Activated T-cell treated with anti-CD3 and anti-CD28 coated beads, Interleukin-2, amount 50 U/mL, for 72 hours (primary cell): ENCODE results near the gene SENP1. TPM values are rescaled to one million over a fixed set of nuclear protein-coding genes. Genes with fewer than 3 reads are reported as not detected.

ENCODE experiments used
- ATAC-seq, 2 donors: fragments of 150-1000 bp; cut with Tn5 transposase; replicated peaks in 1 of 2; 2 replicates each; pipeline ENCODE4 v1.10.0; 2021; ENCODE audit warnings: moderate library complexity in 2 of 2, mild to moderate bottlenecking in 1 of 2
- DNase-seq, 2 donors: peaks; one replicate each; pipeline ENCODE4 v3.0.0; 2021 to 2022; ENCODE audit warnings: mixed read lengths in 1 of 2
- H3K27ac Mint-ChIP-seq: one replicate; pipeline ENCODE4 v1.8.0; 2022; ENCODE audit warnings: mild to moderate bottlenecking, moderate library complexity, mixed read lengths
- H3K27me3 Mint-ChIP-seq: one replicate; pipeline ENCODE4 v1.8.0; 2022; ENCODE audit warnings: low read depth, mixed read lengths
- H3K36me3 Mint-ChIP-seq, 2 donors: one replicate each; pipeline ENCODE4 v1.8.0; 2022; ENCODE audit warnings: mixed read lengths in 2 of 2, mild to moderate bottlenecking in 1 of 2; ENCODE audit not compliant: insufficient read depth in 2 of 2
- H3K4me1 Mint-ChIP-seq: one replicate; pipeline ENCODE4 v1.8.0; 2022; ENCODE audit warnings: low read depth, mixed read lengths
- H3K4me3 Mint-ChIP-seq, 2 donors: one replicate each; pipeline ENCODE4 v1.8.0; 2022; ENCODE audit warnings: mild to moderate bottlenecking in 2 of 2, mixed read lengths in 2 of 2, moderate library complexity in 2 of 2
- H3K9me3 Mint-ChIP-seq, 2 donors: one replicate each; pipeline ENCODE4 v1.8.0; 2022; ENCODE audit warnings: mixed read lengths in 2 of 2
- total RNA-seq, 2 donors: library from RNA; stranded (reverse); gene quantifications; one replicate each; pipeline ENCODE4 v1.2.3, GENCODE V29; 2022

SENP1 gene
- total RNA-seq, 2 donors from 2014 or later, result 58.4 to 68.7 TPM

DNA sequence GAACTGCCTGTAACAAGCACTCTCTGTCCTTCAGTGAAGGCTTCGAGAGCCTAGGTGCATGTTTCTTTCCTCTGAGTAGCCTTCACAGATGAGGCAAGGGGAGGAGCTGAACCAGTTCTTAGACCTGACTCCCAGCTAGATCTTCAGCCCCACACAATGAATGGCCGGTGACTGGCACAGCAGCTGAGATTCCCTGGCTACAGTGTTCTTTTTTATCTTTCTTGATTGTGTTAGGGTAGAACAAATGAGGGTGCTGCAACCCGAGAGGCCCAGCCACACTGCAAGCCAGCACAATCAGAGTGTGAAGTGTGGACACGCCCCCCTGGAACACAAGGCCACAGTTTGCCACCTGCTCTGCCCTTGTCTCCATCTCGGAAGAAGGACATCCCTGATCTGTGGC lies 82.5 kb downstream of the SENP1 start:
- ATAC-seq, result no peak
- Mint-ChIP-seq H3K27ac (no peak overlapping the region), H3K9me3 (no peaks in the 10 kb centered on the region), H3K36me3 (no peaks in the 10 kb centered on the region), H3K4me3 (no peak overlapping the region), H3K27me3 (peaks cover 29% of the 10 kb centered on the region), H3K4me1 (no peaks in the 10 kb centered on the region)
- no peak for DNase-seq

DNA sequence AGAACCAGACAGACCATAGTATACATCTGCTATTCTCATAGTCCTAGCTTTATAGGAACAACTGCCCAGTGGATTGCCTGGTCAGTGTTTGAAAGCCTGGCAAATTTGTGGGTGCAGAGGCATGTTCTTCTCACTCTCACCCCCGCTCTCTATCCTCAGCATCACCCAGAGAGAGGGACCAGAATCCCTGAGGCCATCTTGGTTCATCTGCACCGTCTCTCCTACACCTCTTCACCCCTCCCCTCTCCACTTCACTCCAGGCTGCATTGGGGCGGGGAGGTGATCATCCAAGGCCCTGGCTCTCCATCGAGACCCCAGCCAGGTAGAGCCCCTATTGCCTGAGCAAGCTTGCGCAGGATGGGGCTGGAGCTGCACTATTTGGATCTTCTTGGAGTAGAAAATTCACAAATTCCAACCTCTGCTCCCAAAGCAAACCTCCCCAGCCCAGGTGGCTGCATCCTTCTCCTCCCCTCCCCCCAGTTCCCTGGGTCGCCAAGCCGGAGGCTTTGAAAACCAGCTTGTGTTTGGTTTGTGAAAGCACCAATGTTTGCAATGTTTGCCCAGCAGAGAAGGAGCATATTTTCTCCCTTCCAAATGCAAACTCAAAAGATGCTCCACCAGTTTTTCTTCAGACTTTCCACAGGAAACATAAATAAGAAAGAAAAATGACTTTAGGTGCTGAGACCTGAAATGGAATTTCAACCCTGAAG lies 83.0 kb downstream of the SENP1 start:
- peaks cover 32% of the 10 kb centered on the region for H3K27me3 Mint-ChIP-seq
- no peaks in the 10 kb centered on the region for H3K9me3 Mint-ChIP-seq
- no peaks in the 10 kb centered on the region for H3K4me1 Mint-ChIP-seq
- H3K36me3 Mint-ChIP-seq, result no peaks in the 10 kb centered on the region
- no peak overlapping the region for H3K4me3 Mint-ChIP-seq
- H3K27ac Mint-ChIP-seq, result no peak overlapping the region
- DNase-seq (no peak), ATAC-seq (no peak)

DNA sequence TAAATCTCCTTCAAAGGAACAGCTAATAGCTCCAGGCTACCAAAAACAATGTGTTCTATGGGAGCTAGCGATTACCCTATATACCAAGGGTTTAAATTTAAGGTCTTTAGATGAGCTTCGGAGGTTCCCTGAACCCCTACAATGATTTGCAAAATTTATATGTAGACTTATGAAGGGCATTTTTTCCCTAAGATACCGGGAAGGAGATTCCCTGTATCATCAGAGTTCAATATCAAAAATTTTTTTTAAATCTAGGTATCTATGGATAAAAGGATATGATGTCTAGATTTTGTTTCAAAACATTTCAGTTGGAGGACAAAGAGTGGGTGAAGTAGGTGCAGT lies 83.7 kb downstream of the SENP1 start:
- no peak for ATAC-seq
- no peak for DNase-seq
- Mint-ChIP-seq H3K36me3 (no peaks in the 10 kb centered on the region), H3K4me1 (no peaks in the 10 kb centered on the region), H3K4me3 (no peak overlapping the region), H3K27me3 (peaks cover 32% of the 10 kb centered on the region), H3K27ac (no peak overlapping the region), H3K9me3 (no peaks in the 10 kb centered on the region)

DNA sequence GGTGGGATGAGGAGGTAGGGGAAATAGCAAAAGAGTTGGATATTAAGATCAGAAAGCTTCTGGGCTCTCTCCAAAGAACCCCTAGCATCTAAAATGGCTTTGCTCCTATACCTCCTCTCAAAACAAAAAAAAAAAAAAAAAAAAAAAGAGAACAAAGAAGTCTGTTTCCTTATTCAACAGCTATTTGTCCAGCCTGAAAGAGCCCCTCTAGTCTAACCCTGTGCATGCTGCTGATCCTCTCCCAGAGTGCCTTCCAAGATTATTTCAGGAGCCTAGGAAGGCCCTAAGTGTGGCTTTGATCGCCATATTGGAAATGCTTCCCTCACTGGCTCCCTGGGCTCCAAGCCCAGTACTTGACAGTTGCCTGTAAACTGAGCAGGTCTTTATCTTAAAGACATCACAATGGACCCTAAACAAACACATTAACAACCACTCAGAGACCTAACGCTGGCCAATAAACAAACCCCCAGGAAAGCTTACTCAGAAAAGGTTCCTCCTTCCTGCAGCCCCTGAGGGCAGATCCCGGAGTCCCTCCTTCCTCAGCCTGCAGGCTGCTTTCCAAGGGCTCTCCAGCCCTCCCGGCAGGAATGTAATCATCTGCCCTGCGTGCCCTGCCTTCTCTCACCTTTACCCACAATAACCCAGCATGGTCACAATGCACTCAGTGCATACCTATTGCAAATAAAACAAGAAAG lies 84.2 kb downstream of the SENP1 start:
- ATAC-seq (no peak), DNase-seq (no peak)
- no peak overlapping the region for H3K4me3 Mint-ChIP-seq
- H3K4me1 Mint-ChIP-seq, result no peaks in the 10 kb centered on the region
- H3K27ac Mint-ChIP-seq, result no peak overlapping the region
- no peaks in the 10 kb centered on the region for H3K9me3 Mint-ChIP-seq
- H3K36me3 Mint-ChIP-seq, result no peaks in the 10 kb centered on the region
- H3K27me3 Mint-ChIP-seq, result peaks cover 28% of the 10 kb centered on the region

DNA sequence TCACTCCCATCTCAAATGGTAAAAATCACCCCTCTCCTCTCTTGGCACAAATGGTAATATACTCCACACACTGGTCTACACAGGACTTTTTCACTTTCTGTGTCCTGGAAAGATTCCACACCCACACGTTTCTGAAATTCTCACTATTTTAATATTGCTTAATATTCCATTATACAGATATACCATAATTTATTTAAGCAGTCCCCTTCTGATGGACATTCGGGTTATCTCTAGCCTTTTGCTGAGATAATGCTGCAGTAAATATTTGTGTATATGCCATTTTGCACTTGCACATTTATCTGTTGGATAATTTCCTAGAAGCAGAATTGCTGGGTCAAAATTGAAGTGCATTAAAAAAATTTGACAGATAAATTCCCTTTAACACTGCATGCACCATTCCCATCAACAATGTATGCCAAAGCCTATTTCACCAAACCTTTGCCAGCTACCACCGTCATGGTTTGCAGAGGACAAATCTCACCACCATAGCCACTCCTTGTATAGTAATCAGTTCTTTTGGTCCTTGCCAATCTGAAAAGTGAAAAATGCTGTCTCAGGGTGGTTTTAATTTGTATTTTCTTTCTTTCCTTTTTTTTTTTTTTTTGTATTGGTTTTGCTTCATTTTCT lies 86.1 kb downstream of the SENP1 start:
- H3K4me1 Mint-ChIP-seq, result no peaks in the 10 kb centered on the region
- no peaks in the 10 kb centered on the region for H3K36me3 Mint-ChIP-seq
- peaks cover 24% of the 10 kb centered on the region for H3K27me3 Mint-ChIP-seq

DNA sequence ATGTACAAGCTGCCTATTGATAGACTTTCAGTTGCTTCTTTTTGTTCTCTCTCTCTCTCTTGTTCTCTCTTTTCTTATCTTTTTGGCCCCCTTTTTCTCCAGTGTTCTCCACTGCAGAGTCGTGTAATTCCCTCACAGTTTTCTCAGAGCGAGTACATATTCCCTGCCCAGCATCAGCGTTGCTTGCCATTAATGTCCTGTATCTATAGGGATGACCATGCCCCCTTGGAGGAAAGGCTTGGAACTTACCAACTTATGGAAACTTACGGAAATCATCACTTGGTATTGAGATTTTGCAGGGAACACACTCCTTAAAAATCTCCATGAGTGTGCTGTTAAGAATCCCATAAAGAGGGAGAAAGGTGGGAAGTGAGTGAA lies 87.3 kb downstream of the SENP1 start:
- no peaks in the 10 kb centered on the region for H3K9me3 Mint-ChIP-seq
- no peak overlapping the region for H3K4me3 Mint-ChIP-seq
- no peaks in the 10 kb centered on the region for H3K36me3 Mint-ChIP-seq
- H3K27me3 Mint-ChIP-seq, result peaks cover 29% of the 10 kb centered on the region
- H3K27ac Mint-ChIP-seq, result no peak overlapping the region
- ATAC-seq, result no peak
- DNase-seq, result no peak
- H3K4me1 Mint-ChIP-seq, result no peaks in the 10 kb centered on the region

More for the DNA sequence above, 86.1 kb downstream of the SENP1 start:
- H3K27ac Mint-ChIP-seq, result no peak overlapping the region
- H3K4me3 Mint-ChIP-seq, result no peak overlapping the region
- ATAC-seq (no peak), DNase-seq (no peak)
- no peaks in the 10 kb centered on the region for H3K9me3 Mint-ChIP-seq

DNA sequence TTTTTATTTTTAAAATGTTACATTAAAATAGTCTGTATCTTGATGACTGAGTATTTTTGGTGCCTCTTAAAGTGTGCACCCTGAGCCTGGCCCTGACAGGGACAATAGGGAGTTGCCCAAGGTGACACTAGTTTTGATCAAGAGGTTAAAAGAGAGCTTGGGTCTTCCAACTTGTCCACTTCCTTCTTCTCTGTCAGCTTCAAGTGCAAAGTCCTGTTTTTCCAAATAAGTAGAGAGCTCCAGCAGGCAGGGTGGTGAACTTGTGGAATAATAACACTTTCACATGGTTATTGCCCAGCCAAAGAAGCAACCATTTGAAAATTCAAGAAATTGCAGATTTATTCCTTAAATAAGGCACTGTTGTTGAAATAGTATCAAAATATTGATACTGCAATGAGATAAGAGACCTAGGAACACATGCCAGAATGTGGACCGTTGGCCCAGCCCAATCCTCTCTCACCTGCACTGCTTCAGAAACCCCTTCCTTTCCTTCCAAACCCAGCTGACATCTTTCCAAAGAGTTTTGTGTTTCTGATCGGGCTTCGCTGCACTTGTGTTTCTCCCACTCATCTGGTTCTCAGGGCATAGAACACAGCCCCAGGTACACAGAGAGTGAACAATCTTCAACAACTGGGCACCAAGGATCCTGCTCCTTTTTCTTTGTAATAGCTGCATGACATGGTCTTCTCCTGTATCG lies 87.8 kb downstream of the SENP1 start:
- ATAC-seq, result no peak
- peaks cover 29% of the 10 kb centered on the region for H3K27me3 Mint-ChIP-seq

DNA sequence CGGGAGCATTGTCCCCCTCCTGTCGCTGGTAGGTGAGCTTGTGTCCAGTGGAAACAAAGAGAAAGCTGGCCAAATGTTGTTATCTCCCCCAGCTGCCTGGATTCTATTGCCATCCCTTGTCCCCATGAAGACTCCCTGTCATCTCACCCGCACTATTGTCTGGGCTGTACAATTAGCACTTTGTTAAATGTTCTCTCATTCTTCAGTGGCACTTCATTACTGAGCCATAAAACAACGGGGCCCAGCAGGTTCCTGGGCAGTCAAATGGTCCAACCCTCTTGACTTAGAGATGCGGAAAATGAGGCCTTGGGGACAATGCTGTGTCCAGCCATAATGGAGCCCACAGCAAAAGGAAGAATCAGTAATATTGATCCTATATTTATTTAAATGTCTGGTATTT lies 88.4 kb downstream of the SENP1 start:
- Mint-ChIP-seq H3K4me3 (no peak overlapping the region), H3K36me3 (no peaks in the 10 kb centered on the region), H3K9me3 (no peaks in the 10 kb centered on the region), H3K4me1 (no peaks in the 10 kb centered on the region), H3K27ac (no peak overlapping the region), H3K27me3 (peaks cover 35% of the 10 kb centered on the region)
- ATAC-seq, result no peak
- DNase-seq, result no peak

More for the DNA sequence above, 87.8 kb downstream of the SENP1 start:
- no peak overlapping the region for H3K4me3 Mint-ChIP-seq
- H3K4me1 Mint-ChIP-seq, result no peaks in the 10 kb centered on the region
- no peak overlapping the region for H3K27ac Mint-ChIP-seq
- H3K36me3 Mint-ChIP-seq, result no peaks in the 10 kb centered on the region
- H3K9me3 Mint-ChIP-seq, result no peaks in the 10 kb centered on the region
- no peak for DNase-seq

DNA sequence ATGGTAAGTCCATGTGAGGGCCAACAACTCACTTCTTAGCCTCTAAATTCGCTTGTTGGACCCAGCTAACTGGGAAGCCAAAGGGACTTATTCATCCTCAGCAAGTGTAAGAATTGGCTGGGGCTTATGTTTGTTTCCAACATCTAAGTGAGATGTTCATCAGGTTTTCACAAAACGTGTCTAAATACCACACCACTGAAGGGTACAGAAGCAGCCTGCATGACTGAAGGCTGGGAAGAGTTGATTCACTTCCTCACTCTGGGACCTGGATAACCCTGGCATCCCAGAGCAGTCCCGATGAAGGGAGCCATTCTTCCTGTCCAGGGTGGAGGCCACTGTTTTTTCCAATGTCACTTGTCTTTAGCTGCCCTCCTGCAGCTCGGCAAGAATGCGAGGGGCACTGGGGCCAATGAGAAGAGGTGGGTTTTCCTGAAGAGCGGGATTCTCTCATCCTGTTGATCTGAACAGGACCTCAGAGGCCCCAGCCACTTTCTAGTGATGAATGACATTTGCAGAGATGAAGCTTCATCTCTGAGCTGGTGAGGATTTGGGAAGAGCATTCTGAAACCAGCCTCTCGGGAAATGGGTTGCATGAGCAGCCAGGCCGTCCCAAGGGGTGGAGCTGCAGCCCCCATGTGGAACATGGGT lies 89.4 kb downstream of the SENP1 start:
- Mint-ChIP-seq H3K27me3 (peaks cover 27% of the 10 kb centered on the region), H3K9me3 (no peaks in the 10 kb centered on the region), H3K36me3 (no peaks in the 10 kb centered on the region), H3K4me3 (no peak overlapping the region), H3K4me1 (no peaks in the 10 kb centered on the region), H3K27ac (no peak overlapping the region)
- ATAC-seq (no peak), DNase-seq (no peak)

DNA sequence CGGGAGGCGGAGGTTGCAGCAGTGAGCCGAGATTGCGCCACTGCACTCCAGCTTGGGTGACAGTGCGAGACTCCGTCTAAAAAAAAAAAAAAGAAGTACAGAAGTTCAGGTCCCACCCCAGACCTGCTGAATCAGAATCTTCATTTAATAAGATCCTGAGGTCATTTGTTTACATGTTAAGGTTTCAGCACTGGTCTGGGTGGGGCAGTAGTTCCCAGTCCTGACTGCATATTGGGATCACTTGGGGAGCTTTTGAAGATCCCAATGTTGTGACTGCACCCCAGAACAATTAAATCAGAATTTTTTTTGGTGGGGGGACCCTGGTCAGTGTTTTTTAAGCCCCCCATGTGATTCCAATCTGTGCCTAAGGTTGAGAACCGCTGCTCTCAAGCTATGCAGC lies 89.9 kb downstream of the SENP1 start:
- ATAC-seq (no peak), DNase-seq (no peak)
- peaks cover 32% of the 10 kb centered on the region for H3K27me3 Mint-ChIP-seq
- no peaks in the 10 kb centered on the region for H3K36me3 Mint-ChIP-seq
- no peak overlapping the region for H3K4me3 Mint-ChIP-seq
- no peaks in the 10 kb centered on the region for H3K9me3 Mint-ChIP-seq
- no peaks in the 10 kb centered on the region for H3K4me1 Mint-ChIP-seq
- no peak overlapping the region for H3K27ac Mint-ChIP-seq

DNA sequence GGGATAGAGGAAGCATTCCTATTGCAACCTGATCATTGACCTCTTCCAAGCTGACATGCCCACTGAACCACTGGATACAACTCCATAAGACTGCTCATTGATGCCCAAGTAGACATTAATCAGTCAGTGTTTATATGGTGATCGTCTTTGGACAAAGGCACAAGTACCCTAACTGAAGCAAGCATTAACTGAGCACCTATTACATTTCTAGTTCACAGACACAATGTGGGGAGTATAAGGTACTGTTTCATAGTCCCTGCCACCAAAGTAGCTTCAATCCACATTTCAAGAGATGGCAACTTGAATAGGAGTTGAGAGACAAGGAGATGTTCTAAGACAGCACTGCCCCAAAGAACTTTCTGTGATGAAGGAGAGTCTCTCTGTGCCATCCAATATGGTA lies 90.8 kb downstream of the SENP1 start:
- ATAC-seq (no peak), DNase-seq (no peak)
- no peaks in the 10 kb centered on the region for H3K9me3 Mint-ChIP-seq
- H3K27me3 Mint-ChIP-seq, result peaks cover 37% of the 10 kb centered on the region
- no peaks in the 10 kb centered on the region for H3K36me3 Mint-ChIP-seq
- no peaks in the 10 kb centered on the region for H3K4me1 Mint-ChIP-seq
- no peak overlapping the region for H3K27ac Mint-ChIP-seq
- H3K4me3 Mint-ChIP-seq, result no peak overlapping the region

DNA sequence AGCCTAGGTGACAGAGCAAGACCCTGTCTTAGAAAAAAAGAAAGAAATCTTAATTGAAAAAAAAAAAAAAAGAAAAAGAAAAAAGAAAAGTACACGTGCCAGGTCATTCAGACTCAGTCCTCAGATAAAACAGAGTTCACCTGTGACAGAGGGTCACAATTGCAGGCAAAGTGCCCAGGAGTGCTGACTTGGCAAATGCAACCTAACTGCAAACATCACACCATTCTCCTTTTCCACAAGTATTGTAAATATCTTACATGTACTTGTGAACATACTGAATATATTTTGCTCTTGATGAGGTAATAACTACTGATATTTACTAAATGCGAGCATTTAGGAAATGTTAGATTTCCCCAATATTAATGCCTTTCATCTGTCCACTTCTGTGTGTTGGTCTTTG lies 92.6 kb downstream of the SENP1 start:
- Mint-ChIP-seq H3K4me3 (no peak overlapping the region), H3K9me3 (no peaks in the 10 kb centered on the region), H3K27ac (no peak overlapping the region), H3K36me3 (no peaks in the 10 kb centered on the region), H3K4me1 (no peaks in the 10 kb centered on the region), H3K27me3 (peaks cover 43% of the 10 kb centered on the region)
- ATAC-seq (no peak), DNase-seq (no peak)

DNA sequence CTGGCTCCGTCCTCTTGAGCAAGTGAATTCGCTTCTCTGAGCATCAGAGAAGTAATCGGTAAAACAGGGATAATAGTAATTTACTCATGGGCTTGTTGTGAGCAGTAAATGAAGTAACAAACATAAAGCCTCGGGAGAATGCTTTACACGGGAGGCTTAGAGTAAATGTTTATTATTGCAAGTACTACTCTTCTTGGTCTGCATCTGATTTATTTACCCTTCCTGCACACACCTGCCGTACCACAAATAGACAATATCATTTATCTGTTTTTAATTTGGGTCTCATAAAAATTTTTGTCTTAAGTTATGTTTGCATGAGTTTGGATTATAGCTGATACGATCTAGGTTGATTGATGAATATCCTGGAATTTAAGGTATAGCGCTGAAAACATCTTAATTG lies 93.8 kb downstream of the SENP1 start:
- DNase-seq, result no peak
- no peak overlapping the region for H3K4me3 Mint-ChIP-seq
- H3K9me3 Mint-ChIP-seq, result no peaks in the 10 kb centered on the region
- peaks cover 54% of the 10 kb centered on the region for H3K27me3 Mint-ChIP-seq
- H3K4me1 Mint-ChIP-seq, result no peaks in the 10 kb centered on the region
- H3K36me3 Mint-ChIP-seq, result no peaks in the 10 kb centered on the region
- H3K27ac Mint-ChIP-seq, result no peak overlapping the region
- no peak for ATAC-seq
